Neuronal stem cell (in vitro differentiated cells): ENCODE measurements around the gene S100PBP.

Experiments used
- DNase-seq: peaks from one replicate; pipeline ENCODE4 v3.0.0-alpha.2; 2013; ENCODE audit warnings: low spot score
- H2AFZ ChIP-seq: one replicate; pipeline ENCODE4 v1.6.1; 2013; ENCODE audit warnings: mild to moderate bottlenecking, low read length, inconsistent platforms
- H2AK5ac ChIP-seq: 2 replicates; pipeline ENCODE4 v1.6.1; 2013; ENCODE audit warnings: low read depth, mild to moderate bottlenecking, inconsistent platforms, low read length, moderate library complexity, mixed read lengths
- H2BK120ac ChIP-seq: 2 replicates; pipeline ENCODE4 v1.6.1; 2013; ENCODE audit warnings: low read depth, mild to moderate bottlenecking, inconsistent platforms, low read length, moderate library complexity, mixed read lengths
- H2BK12ac ChIP-seq: one replicate; pipeline ENCODE4 v1.6.1; 2013; ENCODE audit warnings: low read length, inconsistent platforms
- H2BK15ac ChIP-seq: 2 replicates; pipeline ENCODE4 v1.6.1; 2013; ENCODE audit warnings: mild to moderate bottlenecking, low read length, inconsistent platforms, mixed read lengths
- H2BK5ac ChIP-seq: one replicate; pipeline ENCODE4 v1.6.1; 2013; ENCODE audit warnings: inconsistent platforms, mild to moderate bottlenecking, low read length, moderate library complexity
- H3K14ac ChIP-seq: one replicate; pipeline ENCODE4 v1.6.1; 2013; ENCODE audit warnings: low read length, inconsistent platforms
- H3K18ac ChIP-seq: 2 replicates; pipeline ENCODE4 v1.6.1; 2013; ENCODE audit warnings: low read length, inconsistent platforms
- H3K23ac ChIP-seq: 2 replicates; pipeline ENCODE4 v1.6.1; 2013; ENCODE audit warnings: low read depth, mild to moderate bottlenecking, mixed read lengths, low read length, inconsistent platforms; ENCODE audit not compliant: poor library complexity
- H3K27ac ChIP-seq: replicated peaks from 3 replicates; pipeline ENCODE4 v1.5.1; 2013; ENCODE audit warnings: low read length, inconsistent platforms
- H3K27me3 ChIP-seq, 3 experiments: 2 replicates each; pipeline ENCODE4 v1.6.1; 2013; ENCODE audit warnings: low read length in 3 of 3, mild to moderate bottlenecking in 2 of 3, inconsistent platforms in 1 of 3, low read depth in 1 of 3, mixed read lengths in 1 of 3, moderate library complexity in 1 of 3; ENCODE audit not compliant: control insufficient read depth in 3 of 3, insufficient read depth in 3 of 3
- H3K36me3 ChIP-seq, 2 donors: replicated peaks in 1 of 2; 2 replicates each; pipeline ENCODE4 v1.6.1; 2013; ENCODE audit warnings: low read length in 2 of 2; ENCODE audit not compliant: control insufficient read depth in 2 of 2, insufficient read depth in 2 of 2
- H3K4ac ChIP-seq: 2 replicates; pipeline ENCODE4 v1.6.1; 2013; ENCODE audit warnings: inconsistent platforms, mild to moderate bottlenecking, low read length, moderate library complexity
- H3K4me1 ChIP-seq, 2 donors: 1 replicate in 1 of 2; 2 replicates in 1 of 2; pipeline ENCODE4 v1.6.1; 2013; ENCODE audit warnings: low read length in 2 of 2, low read depth in 1 of 2; ENCODE audit not compliant: control insufficient read depth in 2 of 2, insufficient read depth in 1 of 2
- H3K4me2 ChIP-seq: one replicate; pipeline ENCODE4 v1.6.1; 2013; ENCODE audit warnings: mild to moderate bottlenecking, low read length, inconsistent platforms; ENCODE audit not compliant: insufficient read depth, poor library complexity, severe bottlenecking
- H3K4me3 ChIP-seq, 2 donors: 2 replicates each; pipeline ENCODE4 v1.5.1; 2013; ENCODE audit warnings: low read length in 2 of 2, mild to moderate bottlenecking in 2 of 2, inconsistent platforms in 1 of 2, moderate library complexity in 1 of 2
- H3K79me1 ChIP-seq: one replicate; pipeline ENCODE4 v1.6.1; 2013; ENCODE audit warnings: low read depth, mild to moderate bottlenecking, inconsistent platforms, low read length, moderate library complexity
- H3K9ac ChIP-seq: one replicate; pipeline ENCODE4 v1.6.1; 2013; ENCODE audit warnings: mild to moderate bottlenecking, low read depth, low read length, inconsistent platforms; ENCODE audit not compliant: poor library complexity
- H3K9me3 ChIP-seq, 2 donors: replicated peaks in 1 of 2; 2 replicates each; pipeline versions ENCODE3 to v1.6.1; 2013; ENCODE audit warnings: low read length in 2 of 2, mild to moderate bottlenecking in 2 of 2, inconsistent platforms in 1 of 2, low read depth in 1 of 2, mixed read lengths in 1 of 2, moderate library complexity in 1 of 2; ENCODE audit not compliant: control insufficient read depth in 2 of 2, insufficient read depth in 1 of 2
- H4K8ac ChIP-seq: one replicate; pipeline ENCODE4 v1.6.1; 2013; ENCODE audit warnings: low read depth, mild to moderate bottlenecking, inconsistent platforms, low read length, moderate library complexity
- H4K91ac ChIP-seq: one replicate; pipeline ENCODE4 v1.6.1; 2013; ENCODE audit warnings: low read length, low read depth, mild to moderate bottlenecking, inconsistent platforms; ENCODE audit not compliant: poor library complexity
- WGBS, 2 donors: extraction: QIAGEN DNeasy Blood & Tissue Kit; methylation state at CpG; one replicate each; pipeline ENCODE4 v1.1.7; 2013; ENCODE audit warnings: missing lambda C conversion rate in 2 of 2, mixed read lengths in 1 of 2; ENCODE audit not compliant: insufficient read length in 2 of 2, insufficient replicate concordance in 1 of 2; ENCODE audit errors: extremely low coverage in 2 of 2; 5-methylcytosine and 5-hydroxymethylcytosine counted together

The S100PBP gene

GRCh38 chr1:32874860-32875752, 57.7 kb downstream of the S100PBP start:
- no peak overlapping the region for H2BK5ac ChIP-seq
- H3K4ac ChIP-seq: no peak overlapping the region
- no peaks in the 10 kb centered on the region for H3K36me3 ChIP-seq

GRCh38 chr1:32876341-32877210, 59.1 kb downstream of the S100PBP start:
- no peak overlapping the region for H4K8ac ChIP-seq
- H3K36me3 ChIP-seq: no peaks in the 10 kb centered on the region
- H3K4me2 ChIP-seq: peak overlapping the region; percentile 11
- H3K18ac ChIP-seq: peak overlapping the region; percentile 0
- H2AK5ac ChIP-seq: no peak overlapping the region
- no peak for DNase-seq
- no peak overlapping the region for H3K4ac ChIP-seq
- H3K79me1 ChIP-seq: no peaks in the 10 kb centered on the region
- no peak overlapping the region for H2BK5ac ChIP-seq
- peaks cover 20 to 22% of the 10 kb centered on the region in 2 donors for H3K4me1 ChIP-seq
- peak overlapping the region; percentile 27 for H3K27ac ChIP-seq
- H3K9ac ChIP-seq: no peak overlapping the region
- H2BK120ac ChIP-seq: no peak overlapping the region
- H3K4me3 ChIP-seq: no peak overlapping the region
- no peak overlapping the region for H3K14ac ChIP-seq
- no peak overlapping the region for H4K91ac ChIP-seq
- peak overlapping the region; percentile 24 for H2AFZ ChIP-seq
- WGBS, 2 donors: no CpG with 5 or more reads among the region's 16 CpGs
- H3K23ac ChIP-seq: no peak overlapping the region
- H2BK15ac ChIP-seq: no peak overlapping the region
- no peak overlapping the region for H2BK12ac ChIP-seq
- H3K9me3 ChIP-seq: no peaks in the 10 kb centered on the region
- H3K27me3 ChIP-seq: peaks cover 0 to 36% (median 0%) of the 10 kb centered on the region in 3 experiments

More at GRCh38 chr1:32874860-32875752, 57.7 kb downstream of the S100PBP start:
- H4K91ac ChIP-seq: no peak overlapping the region
- no peak overlapping the region for H2BK15ac ChIP-seq
- H4K8ac ChIP-seq: no peak overlapping the region
- no peak overlapping the region for H3K14ac ChIP-seq
- no CpG with 5 or more reads among the region's 5 CpGs for WGBS, 2 donors
- DNase-seq: no peak
- peaks cover 0 to 34% (median 3%) of the 10 kb centered on the region in 3 experiments for H3K27me3 ChIP-seq
- H2AK5ac ChIP-seq: peak overlapping the region; percentile 8
- no peak overlapping the region for H3K23ac ChIP-seq
- H2AFZ ChIP-seq: no peak overlapping the region
- H2BK12ac ChIP-seq: no peak overlapping the region
- peak overlapping the region; percentile 72 for H3K18ac ChIP-seq
- H3K27ac ChIP-seq: no peak overlapping the region
- H3K79me1 ChIP-seq: no peaks in the 10 kb centered on the region
- no peak overlapping the region for H2BK120ac ChIP-seq
- no peaks in the 10 kb centered on the region for H3K9me3 ChIP-seq
- peaks cover 27 to 30% of the 10 kb centered on the region in 2 donors for H3K4me1 ChIP-seq
- no peak overlapping the region for H3K4me3 ChIP-seq
- H3K9ac ChIP-seq: no peak overlapping the region
- H3K4me2 ChIP-seq: no peak overlapping the region

DNA sequence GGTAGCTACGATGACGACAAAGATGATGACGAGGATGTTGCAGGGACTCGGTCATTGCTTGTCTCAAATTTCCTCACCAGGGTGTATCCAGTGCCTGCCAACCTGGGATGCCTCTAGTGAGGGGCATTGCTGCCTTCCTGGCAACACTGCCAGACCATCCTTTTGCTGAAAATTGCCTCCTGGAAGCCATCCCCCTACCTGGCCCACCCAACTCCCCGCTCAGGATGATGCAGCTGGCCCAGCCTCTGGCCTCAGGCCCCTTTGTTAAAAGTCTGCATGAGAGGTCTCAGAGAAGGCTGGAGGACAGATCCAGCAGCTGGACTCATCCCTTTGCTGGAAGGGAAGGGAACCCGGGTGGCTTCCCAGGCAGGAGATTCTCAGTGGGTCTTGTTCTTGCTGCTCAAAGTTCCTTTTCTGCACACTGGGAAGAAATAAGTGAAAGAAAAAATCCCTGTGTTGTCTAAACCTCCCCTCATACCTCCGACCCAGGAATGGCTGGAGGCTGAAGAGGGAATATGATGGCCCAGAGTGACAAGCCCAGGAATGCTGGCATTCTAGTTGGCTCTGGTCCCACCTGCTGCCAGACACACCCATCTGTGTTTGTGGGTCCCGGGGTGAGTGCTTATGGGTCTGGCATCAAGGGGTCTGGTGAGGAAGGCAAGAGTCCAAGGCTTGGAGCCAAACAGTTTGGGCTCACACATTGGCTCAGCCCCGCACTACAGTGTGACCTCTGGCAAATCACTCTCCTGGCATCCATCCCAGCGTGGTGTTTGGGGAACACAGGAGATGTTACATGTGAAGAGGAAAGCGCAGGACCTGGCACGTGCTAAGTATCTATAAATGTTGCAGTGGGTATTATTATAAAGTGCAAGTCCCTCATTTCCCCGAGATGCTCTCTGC, 60.0 kb downstream of the S100PBP start:
- H3K14ac ChIP-seq: no peak overlapping the region
- H3K36me3 ChIP-seq: no peaks in the 10 kb centered on the region
- no peak overlapping the region for H3K4ac ChIP-seq
- H3K27ac ChIP-seq: no peak overlapping the region
- H3K27me3 ChIP-seq: peaks cover 0 to 37% (median 0%) of the 10 kb centered on the region in 3 experiments
- no peak overlapping the region for H3K4me2 ChIP-seq
- no peaks in the 10 kb centered on the region for H3K79me1 ChIP-seq
- H2BK12ac ChIP-seq: no peak overlapping the region
- H2AK5ac ChIP-seq: no peak overlapping the region
- H2BK15ac ChIP-seq: no peak overlapping the region
- H2BK120ac ChIP-seq: no peak overlapping the region
- no peak overlapping the region for H2BK5ac ChIP-seq
- peaks cover 12 to 19% of the 10 kb centered on the region in 2 donors for H3K4me1 ChIP-seq
- no peak overlapping the region for H3K4me3 ChIP-seq
- no peak overlapping the region for H2AFZ ChIP-seq
- no CpG with 5 or more reads among the region's 13 CpGs for WGBS, 2 donors
- H3K9me3 ChIP-seq: no peaks in the 10 kb centered on the region
- H3K9ac ChIP-seq: no peak overlapping the region
- H4K8ac ChIP-seq: no peak overlapping the region
- no peak overlapping the region for H3K23ac ChIP-seq
- H4K91ac ChIP-seq: no peak overlapping the region
- H3K18ac ChIP-seq: no peak overlapping the region
- DNase-seq: no peak
